RWPE2 (cell line): Measurements from ENCODE around the gene PRSS12.
"Not testable (repeated sequence)": the region's sequence is repeated elsewhere in the genome, so short reads cannot be mapped to it uniquely, and the experiment has no call there.

Source experiments
- ATAC-seq: fragments of 200-7000 bp; cut with Tn5 transposase; 3 replicates; pipeline ENCODE4 v1.9.1; 2021; ENCODE audit warnings: low read depth
- DNase-seq: peaks from one replicate; pipeline ENCODE4 v3.0.0-alpha.2; 2020; ENCODE audit warnings: low spot score
- H3K27ac ChIP-seq: fragments of 450-650 bp; 2 replicates; pipeline ENCODE4 v1.5.1; 2017; ENCODE audit warnings: mild to moderate bottlenecking; ENCODE audit not compliant: poor library complexity, severe bottlenecking
- H3K27me3 ChIP-seq: fragments of 250-450 bp; sonication (Bioruptor Pico); 2 replicates; pipeline ENCODE4 v1.5.1; 2021; ENCODE audit warnings: mild to moderate bottlenecking, moderate library complexity; ENCODE audit not compliant: insufficient read depth, poor library complexity, severe bottlenecking
- H3K36me3 ChIP-seq: fragments of 250-450 bp; sonication (Bioruptor Pico); 2 replicates; pipeline ENCODE4 v1.5.1; 2020; ENCODE audit warnings: low read depth, mild to moderate bottlenecking, moderate library complexity
- H3K4me1 ChIP-seq: fragments of 250-450 bp; sonication (Bioruptor Pico); 2 replicates; pipeline ENCODE4 v1.5.1; 2021; ENCODE audit warnings: mild to moderate bottlenecking, moderate library complexity; ENCODE audit not compliant: insufficient read depth, poor library complexity, severe bottlenecking
- H3K4me3 ChIP-seq: fragments of 250-450 bp; sonication (Bioruptor Pico); 2 replicates; pipeline ENCODE4 v1.5.1; 2021; ENCODE audit warnings: mild to moderate bottlenecking, moderate library complexity; ENCODE audit not compliant: severe bottlenecking
- H3K9me3 ChIP-seq: fragments of 250-450 bp; sonication (Bioruptor Pico); 2 replicates; pipeline ENCODE4 v1.5.1; 2021; ENCODE audit warnings: mild to moderate bottlenecking, moderate library complexity; ENCODE audit not compliant: severe bottlenecking
- CTCF ChIP-seq: fragments of 450-650 bp; IDR thresholded peaks from one replicate; pipeline ENCODE4 v1.5.1; 2017; ENCODE audit warnings: mild to moderate bottlenecking, moderate library complexity; ENCODE audit not compliant: poor library complexity, severe bottlenecking

PRSS12 gene

GRCh38 chr4:118352843-118353533 is at the start of gene PRSS12:
TSS of gene PRSS12 (minus strand) at chr4:118353003. CDS start at chr4:118352720, 283 bp downstream.
- DNase-seq (peak; percentile 77), ATAC-seq (peak; percentile 88)
- peak; percentile 89 for TF ChIP-seq CTCF
- Histone ChIP-seq H3K36me3 (no peaks in the 10 kb centered on the region), H3K4me1 (peaks cover 18% of the 10 kb centered on the region), H3K27ac (no peak within 1 kb of the TSS), H3K4me3 (peak within 1 kb of the TSS; percentile 48), H3K27me3 (no peaks in the 10 kb centered on the region), H3K9me3 (no peaks in the 10 kb centered on the region)

- Histone ChIP-seq H3K27ac (no peak overlapping the region), H3K27me3 (no peaks in the 10 kb centered on the region), H3K9me3 (no peaks in the 10 kb centered on the region), H3K4me3 (no peak overlapping the region), H3K36me3 (no peaks in the 10 kb centered on the region), H3K4me1 (peaks cover 22% of the 10 kb centered on the region)
- ATAC-seq (0 out of 3 replicates have a peak, but pooled peaks have one; percentile 29), DNase-seq (no peak)
- TF ChIP-seq CTCF, result no peak
Observed at GRCh38 chr4:118400356-118400755, 47.6 kb upstream of the PRSS12 start.

DNA sequence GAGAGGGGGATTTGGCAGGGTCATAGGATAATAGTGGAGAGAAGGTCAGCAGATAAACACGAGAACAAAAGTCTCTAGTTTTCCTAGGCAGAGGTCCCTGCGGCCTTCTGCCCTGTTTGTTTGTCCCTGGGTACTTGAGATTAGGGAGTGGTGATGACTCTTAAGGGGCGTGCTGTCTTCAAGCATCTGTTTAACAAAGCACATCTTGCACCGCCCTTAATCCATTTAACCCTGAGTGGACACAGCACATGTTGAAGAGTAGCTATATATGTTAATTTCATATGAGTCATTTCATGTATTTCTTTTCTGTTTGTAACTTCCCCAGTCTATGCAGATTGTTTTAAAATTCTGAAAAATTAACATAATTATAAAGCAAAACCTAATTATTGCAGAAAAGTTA is 47.1 kb upstream of the PRSS12 start:
- not testable (repeated sequence) for DNase-seq, H3K4me3 ChIP-seq, H3K27me3 ChIP-seq, H3K27ac ChIP-seq, H3K36me3 ChIP-seq, H3K9me3 ChIP-seq
- H3K4me1 ChIP-seq, result peaks cover 22% of the 10 kb centered on the region
- ATAC-seq, result peak; percentile 50; the same call in 2 of the 3 replicates

DNA sequence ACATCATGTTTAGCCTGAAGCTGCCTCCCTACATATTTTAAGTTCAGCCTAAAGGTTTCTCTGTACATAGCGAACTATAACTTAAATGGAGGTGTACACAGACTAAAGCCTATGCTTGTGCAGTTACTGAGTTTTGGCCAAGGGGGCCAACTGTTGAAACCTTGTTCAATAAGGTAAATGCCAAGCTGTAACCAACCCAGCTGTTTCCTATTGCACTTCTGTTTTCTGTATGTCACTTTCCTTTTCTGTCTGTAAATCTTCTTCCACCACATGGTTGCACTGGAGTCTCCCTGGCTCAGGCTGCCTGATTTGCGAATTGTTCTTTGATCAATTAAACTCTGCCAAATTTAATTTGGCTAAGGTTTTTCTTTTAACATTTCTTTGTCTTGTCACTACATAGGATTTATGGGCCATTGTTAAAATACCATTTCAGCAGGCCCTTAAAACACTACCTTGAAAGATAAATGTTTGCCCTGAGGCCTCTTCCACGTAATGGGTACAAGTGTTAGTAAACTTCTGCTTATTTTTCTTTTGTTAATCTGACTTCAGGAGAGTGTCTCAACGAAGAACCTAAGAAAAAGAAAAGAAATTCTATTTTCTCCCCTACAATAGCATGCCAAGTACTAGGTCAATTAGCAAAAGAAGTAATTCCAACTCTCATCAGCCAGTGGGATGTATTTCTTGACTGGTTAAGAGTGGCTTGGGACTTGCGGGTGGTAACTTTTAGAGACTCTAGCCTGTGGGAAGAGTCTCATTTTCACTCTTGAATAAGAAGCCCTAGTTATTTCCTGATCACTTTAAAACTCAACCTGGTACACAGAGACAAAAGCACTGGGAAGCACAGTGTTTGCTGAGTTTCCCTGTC is 45.7 kb upstream of the PRSS12 start:
- no peak overlapping the region for H3K4me3 ChIP-seq
- H3K27ac ChIP-seq, result peak overlapping the region; percentile 39
- no peaks in the 10 kb centered on the region for H3K27me3 ChIP-seq
- ATAC-seq (no peak), DNase-seq (no peak)
- H3K9me3 ChIP-seq, result no peaks in the 10 kb centered on the region
- no peaks in the 10 kb centered on the region for H3K36me3 ChIP-seq
- H3K4me1 ChIP-seq, result peaks cover 22% of the 10 kb centered on the region
- no peak for TF ChIP-seq CTCF

- ATAC-seq, result no peak
- TF ChIP-seq CTCF, result no peak
- no peak overlapping the region for H3K4me3 ChIP-seq
- H3K9me3 ChIP-seq, result no peaks in the 10 kb centered on the region
- peaks cover 22% of the 10 kb centered on the region for H3K4me1 ChIP-seq
- H3K36me3 ChIP-seq, result no peaks in the 10 kb centered on the region
- H3K27ac ChIP-seq, result peak overlapping the region; percentile 39
- H3K27me3 ChIP-seq, result no peaks in the 10 kb centered on the region
- no peak for DNase-seq
Observed at GRCh38 chr4:118397623-118397979, 44.8 kb upstream of the PRSS12 start.
